Left forelimb (tissue), 1 donor: ENCODE results near the gene RLIM.
A peak's percentile ranks its signal among the peaks of the same experiment; 100 is the strongest.

ENCODE experiments used
- DNase-seq: peaks from one replicate; pipeline ENCODE4 v3.0.0-alpha.2; 2018; ENCODE audit warnings: low spot score

Gene RLIM

GRCh38 chrX:74536832-74537371 is 77.5 kb downstream of the RLIM start:
- DNase-seq = no peak

- peak; percentile 90 for DNase-seq
Observed at GRCh38 chrX:74536152-74536831, 78.1 kb downstream of the RLIM start.

GRCh38 chrX:74535408-74536151 is 78.8 kb downstream of the RLIM start:
- peak; percentile 80 for DNase-seq
